ENCODE results near the gene TRIM5. TPM values are rescaled to one million over a fixed set of nuclear protein-coding genes. Genes with fewer than 3 reads are reported as not detected.
A peak's percentile ranks its signal among the peaks of the same experiment; 100 is the strongest.

TRIM5 gene
- total and polyA plus RNA-seq, 12 donors, result 8.2 to 36.4 (median 30.7) TPM

DNA sequence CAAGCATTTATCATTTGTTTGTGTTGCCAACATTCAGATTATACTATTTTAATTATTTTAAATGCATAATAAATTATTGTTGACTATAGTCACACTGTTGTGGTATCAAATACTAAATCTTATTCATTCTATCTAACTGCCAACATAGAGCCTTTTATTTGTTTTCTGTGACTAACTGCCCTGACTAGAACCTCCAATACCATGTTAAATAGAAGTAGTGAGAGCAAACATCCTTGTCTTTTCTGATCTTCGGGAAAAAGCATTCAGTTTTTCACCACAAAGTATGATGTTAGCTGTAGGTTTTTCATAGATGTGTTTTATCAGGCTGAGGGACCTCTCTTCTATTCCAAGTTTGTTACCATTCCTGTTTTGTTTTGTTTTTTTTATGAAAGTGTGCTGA, 44.9 kb downstream of the TRIM5 start:
- Histone ChIP-seq H3K9me3 (replicated peaks in 1 of 3) (no peaks in the 10 kb centered on the region), H3K4me1 (replicated peaks in 1 of 2) (no peaks in the 10 kb centered on the region), H3K27me3 (no peaks in the 10 kb centered on the region), H3K36me3 (replicated peaks in 1 of 2) (peaks cover 0 to 18% of the 10 kb centered on the region in 2 donors), H3K4me3 (no peak overlapping the region), H3K27ac (no peak overlapping the region)
- DNase-seq, result no peak
- intact Hi-C loops (cut with DNase I), result no loop called here
- 95 to 98% (median 96%) methylated on average over 1 of the region's 1 CpG for WGBS, 4 donors
- no peak for TF ChIP-seq CTCF (IDR thresholded peaks at IDR 0.05)
- TF ChIP-seq POLR2A (IDR thresholded peaks at IDR 0.05), result no peak

DNA sequence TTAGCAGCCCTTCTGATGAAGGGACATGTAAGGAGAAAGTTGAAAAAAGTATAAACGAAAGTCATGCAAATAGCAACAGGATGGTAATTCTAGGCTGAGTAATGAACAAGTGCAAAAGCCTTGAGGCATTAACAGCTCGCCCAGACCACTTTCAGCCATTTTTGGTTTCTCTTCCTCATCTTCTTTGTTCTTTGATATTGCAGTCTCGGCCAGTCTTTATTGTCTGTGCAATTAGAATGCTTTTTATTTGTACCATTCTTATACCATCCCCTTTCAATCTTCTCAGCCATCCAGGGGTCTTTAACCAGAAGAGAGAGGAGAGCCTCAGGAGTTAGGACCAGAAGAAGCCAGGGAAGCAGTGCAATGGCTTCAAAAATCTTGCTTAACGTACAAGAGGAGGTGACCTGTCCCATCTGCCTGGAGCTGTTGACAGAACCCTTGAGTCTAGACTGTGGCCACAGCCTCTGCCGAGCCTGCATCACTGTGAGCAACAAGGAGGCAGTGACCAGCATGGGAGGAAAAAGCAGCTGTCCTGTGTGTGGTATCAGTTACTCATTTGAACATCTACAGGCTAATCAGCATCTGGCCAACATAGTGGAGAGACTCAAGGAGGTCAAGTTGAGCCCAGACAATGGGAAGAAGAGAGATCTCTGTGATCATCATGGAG, 52.8 kb downstream of the TRIM5 start:
- H3K27ac ChIP-seq, result no peak overlapping the region
- no peak for TF ChIP-seq CTCF (IDR thresholded peaks at IDR 0.05)
- WGBS, 4 donors, result 78 to 86% (median 85%) methylated on average over 5 of the region's 5 CpGs
- DNase-seq, result no peak
- H3K27me3 ChIP-seq, result no peaks in the 10 kb centered on the region
- H3K9me3 ChIP-seq (replicated peaks in 1 of 3), result no peaks in the 10 kb centered on the region
- intact Hi-C loops (cut with DNase I), result no loop called here
- no peaks in the 10 kb centered on the region for H3K4me1 ChIP-seq (replicated peaks in 1 of 2)
- peaks cover 0 to 24% of the 10 kb centered on the region in 2 donors for H3K36me3 ChIP-seq (replicated peaks in 1 of 2)
- no peak overlapping the region for H3K4me3 ChIP-seq

GRCh38 chr11:5631417-5631816, 53.5 kb downstream of the TRIM5 start:
- Histone ChIP-seq H3K27ac (no peak overlapping the region), H3K36me3 (replicated peaks in 1 of 2) (peaks cover 0 to 24% of the 10 kb centered on the region in 2 donors), H3K4me1 (replicated peaks in 1 of 2) (peaks cover 0 to under 1% of the 10 kb centered on the region in 2 donors), H3K27me3 (no peaks in the 10 kb centered on the region), H3K9me3 (replicated peaks in 1 of 3) (no peaks in the 10 kb centered on the region), H3K4me3 (no peak overlapping the region)
- intact Hi-C loops (cut with DNase I), result no loop called here
- no peak for DNase-seq
- 84 to 90% (median 86%) methylated on average over 2 of the region's 2 CpGs for WGBS, 4 donors
- TF ChIP-seq POLR2A (IDR thresholded peaks at IDR 0.05) (no peak), CTCF (IDR thresholded peaks at IDR 0.05) (no peak)

GRCh38 chr11:5626196-5626595, 58.7 kb downstream of the TRIM5 start:
- H3K27me3 ChIP-seq, result no peaks in the 10 kb centered on the region
- intact Hi-C loops (cut with DNase I), result no loop called here
- no peak for TF ChIP-seq CTCF (IDR thresholded peaks at IDR 0.05)
- no peak for TF ChIP-seq POLR2A (IDR thresholded peaks at IDR 0.05)
- no peak for DNase-seq
- 68 to 80% (median 75%) methylated on average over 5 of the region's 5 CpGs for WGBS, 4 donors
- no peaks in the 10 kb centered on the region for H3K9me3 ChIP-seq (replicated peaks in 1 of 3)
- no peak overlapping the region for H3K27ac ChIP-seq
- H3K4me3 ChIP-seq, result peak overlapping the region in 1 of 4 donors; percentile 56
- H3K4me1 ChIP-seq (replicated peaks in 1 of 2), result peaks cover 15 to 21% of the 10 kb centered on the region in 2 donors
- H3K36me3 ChIP-seq (replicated peaks in 1 of 2), result no peaks in the 10 kb centered on the region

Data from adrenal gland (tissue), 12 donors.